Thoracic aorta (tissue), 2 donors: Measurements from ENCODE around the gene C3orf70. TPM values are rescaled to one million over a fixed set of nuclear protein-coding genes. Genes with fewer than 3 reads are reported as not detected.

Experiments used
- ATAC-seq: fragments of 150-250 bp; one replicate; pipeline ENCODE4 v1.8.0; 2017; ENCODE audit warnings: low read depth; ENCODE audit not compliant: insufficient number of reproducible peaks, low FRiP score
- DNase-seq: peaks from one replicate; pipeline ENCODE4 v3.0.0-alpha.2; 2020; ENCODE audit warnings: low spot score
- H3K27ac ChIP-seq, 2 donors: fragments of 200-600 bp; sonication (generic); 1 replicate in 1 of 2; 2 replicates in 1 of 2; pipeline ENCODE4 v1.5.1; 2016; ENCODE audit warnings: mild to moderate bottlenecking in 2 of 2, moderate library complexity in 2 of 2
- H3K27me3 ChIP-seq: fragments of 200-600 bp; sonication (generic); replicated peaks from 2 replicates; pipeline ENCODE4 v1.6.0; 2016; ENCODE audit warnings: mild to moderate bottlenecking; ENCODE audit not compliant: insufficient read depth
- H3K36me3 ChIP-seq: fragments of 200-600 bp; sonication (generic); one replicate; pipeline ENCODE4 v1.5.1; 2016
- H3K4me1 ChIP-seq, 2 donors: fragments of 200-600 bp; sonication (generic); 1 replicate in 1 of 2; 2 replicates in 1 of 2; pipeline versions ENCODE4 v1.5.1 to v1.6.0; 2016; ENCODE audit warnings: low read depth in 2 of 2, mild to moderate bottlenecking in 1 of 2; ENCODE audit not compliant: control insufficient read depth in 1 of 2
- H3K4me3 ChIP-seq: fragments of 200-600 bp; sonication (generic); 2 replicates; pipeline ENCODE4 v1.5.1; 2016; ENCODE audit warnings: mild to moderate bottlenecking
- H3K9me3 ChIP-seq: fragments of 200-600 bp; sonication (generic); 2 replicates; pipeline ENCODE4 v1.5.1; 2016
- CTCF ChIP-seq: fragments of 200-600 bp; sonication (generic); IDR thresholded peaks from one replicate; pipeline ENCODE4 v1.5.1; 2019; ENCODE audit warnings: antibody characterized with exemption
- total RNA-seq, 2 donors: library from RNA; depleted of rRNA; stranded (reverse); fragments of >200 nt; gene quantifications; one replicate each; pipeline versions ENCODE4 v1.1.0 to v1.2.3, GENCODE V29; 2016

The C3orf70 gene
- total RNA-seq, 2 donors from 2014 or later: 14.2 to 22.7 TPM

GRCh38 chr3:185081521-185081920 is 71.3 kb downstream of the C3orf70 start:
- ATAC-seq: no peak
- DNase-seq: no peak
- Histone ChIP-seq H3K4me1 (peaks cover 8 to 27% of the 10 kb centered on the region in 2 donors), H3K27me3 (no peaks in the 10 kb centered on the region), H3K9me3 (no peaks in the 10 kb centered on the region), H3K4me3 (no peak overlapping the region), H3K27ac (no peak overlapping the region), H3K36me3 (peaks cover 4% of the 10 kb centered on the region)
- TF ChIP-seq CTCF: no peak

GRCh38 chr3:185079625-185080024 is 73.2 kb downstream of the C3orf70 start:
- no peak for ATAC-seq

GRCh38 chr3:185076219-185076618 is 76.6 kb downstream of the C3orf70 start:
- H3K9me3 ChIP-seq: no peaks in the 10 kb centered on the region
- H3K27ac ChIP-seq: no peak overlapping the region
- H3K4me3 ChIP-seq: no peak overlapping the region
- peaks cover 8 to 27% of the 10 kb centered on the region in 2 donors for H3K4me1 ChIP-seq
- no peaks in the 10 kb centered on the region for H3K36me3 ChIP-seq
- H3K27me3 ChIP-seq: no peaks in the 10 kb centered on the region
- ATAC-seq (no peak), DNase-seq (no peak)
- TF ChIP-seq CTCF: no peak

More at GRCh38 chr3:185079625-185080024, 73.2 kb downstream of the C3orf70 start:
- no peak overlapping the region for H3K4me3 ChIP-seq
- H3K4me1 ChIP-seq: peaks cover 8 to 27% of the 10 kb centered on the region in 2 donors
- peaks cover 4% of the 10 kb centered on the region for H3K36me3 ChIP-seq
- no peak for DNase-seq
- H3K9me3 ChIP-seq: no peaks in the 10 kb centered on the region
- TF ChIP-seq CTCF: no peak
- peak overlapping the region in 1 of 2 donors; percentile 0 for H3K27ac ChIP-seq
- no peaks in the 10 kb centered on the region for H3K27me3 ChIP-seq

GRCh38 chr3:185075547-185075946 is 77.3 kb downstream of the C3orf70 start:
- Histone ChIP-seq H3K36me3 (no peaks in the 10 kb centered on the region), H3K4me1 (peaks cover 8 to 27% of the 10 kb centered on the region in 2 donors), H3K9me3 (no peaks in the 10 kb centered on the region), H3K27ac (no peak overlapping the region), H3K27me3 (no peaks in the 10 kb centered on the region), H3K4me3 (no peak overlapping the region)
- no peak for TF ChIP-seq CTCF
- DNase-seq: no peak
- ATAC-seq: no peak

- no peaks in the 10 kb centered on the region for H3K4me1 ChIP-seq
- TF ChIP-seq CTCF: no peak
- ATAC-seq (no peak), DNase-seq (no peak)
- H3K27ac ChIP-seq: no peak overlapping the region
- no peak overlapping the region for H3K4me3 ChIP-seq
- H3K9me3 ChIP-seq: no peaks in the 10 kb centered on the region
- no peaks in the 10 kb centered on the region for H3K36me3 ChIP-seq
- no peaks in the 10 kb centered on the region for H3K27me3 ChIP-seq
These were observed 81.5 kb downstream of the C3orf70 start for GRCh38 chr3:185071287-185071800.
